Measurements from ENCODE around the gene PRDM12.
"Not testable (repeated sequence)": the region's sequence is repeated elsewhere in the genome, so short reads cannot be mapped to it uniquely, and the experiment has no call there.

The PRDM12 gene

GRCh38 chr9:130665431-130666392 lies 1.3 kb downstream of the PRDM12 start:
- no peak for DNase-seq

- no peak for DNase-seq
Measured at GRCh38 chr9:130666393-130667119, 2.2 kb downstream of the PRDM12 start.

- DNase-seq, result no peak
Measured at GRCh38 chr9:130667120-130667435, 2.7 kb downstream of the PRDM12 start.

GRCh38 chr9:130668196-130668595 lies 3.8 kb downstream of the PRDM12 start:
- no peak for DNase-seq

GRCh38 chr9:130668659-130669058 lies 4.3 kb downstream of the PRDM12 start:
- DNase-seq, result no peak

GRCh38 chr9:130669965-130670364 lies 5.6 kb downstream of the PRDM12 start:
- no peak for DNase-seq

GRCh38 chr9:130670644-130671043 lies 6.2 kb downstream of the PRDM12 start:
- DNase-seq, result peak; percentile 28

- DNase-seq, result no peak
Measured at GRCh38 chr9:130672466-130672865, 8.1 kb downstream of the PRDM12 start.

- DNase-seq, result no peak
Measured at GRCh38 chr9:130672933-130673615, 8.7 kb downstream of the PRDM12 start.

- no peak for DNase-seq
Measured at GRCh38 chr9:130675396-130675795, 11.0 kb downstream of the PRDM12 start.

GRCh38 chr9:130677252-130677651 lies 12.9 kb downstream of the PRDM12 start:
- no peak for DNase-seq

GRCh38 chr9:130680836-130681768 lies 16.7 kb downstream of the PRDM12 start:
- DNase-seq, result peak; percentile 75

GRCh38 chr9:130681769-130682420 lies 17.5 kb downstream of the PRDM12 start:
- DNase-seq, result no peak

- peak; percentile 60 for DNase-seq
Measured at GRCh38 chr9:130682421-130683121, 18.2 kb downstream of the PRDM12 start.

GRCh38 chr9:130685104-130685503 lies 20.7 kb downstream of the PRDM12 start:
- no peak for DNase-seq

GRCh38 chr9:130685945-130686344 lies 21.6 kb downstream of the PRDM12 start:
- DNase-seq, result not testable (repeated sequence)

GRCh38 chr9:130687615-130688014 lies 23.2 kb downstream of the PRDM12 start:
- no peak for DNase-seq

GRCh38 chr9:130688072-130688471 lies 23.7 kb downstream of the PRDM12 start:
- DNase-seq, result no peak

GRCh38 chr9:130689572-130689936 lies 25.2 kb downstream of the PRDM12 start:
- no peak for DNase-seq

GRCh38 chr9:130689937-130690700 lies 25.7 kb downstream of the PRDM12 start:
- DNase-seq, result peak; percentile 91
